Memory B cell (primary cell): ENCODE measurements around the gene ST6GALNAC1.

Experiments used
- ATAC-seq: fragments of 150-1000 bp; cut with Tn5 transposase; 2 replicates; pipeline ENCODE4 v1.10.0; 2021; ENCODE audit warnings: low read depth, mild to moderate bottlenecking, moderate library complexity
- DNase-seq, 2 donors: peaks; one replicate each; pipeline ENCODE4 v3.0.0; 2022; ENCODE audit warnings: low spot score in 2 of 2
- H3K27ac Mint-ChIP-seq: one replicate; pipeline ENCODE4 v1.8.0; 2022; ENCODE audit warnings: mild to moderate bottlenecking, moderate library complexity, mixed read lengths
- H3K27me3 Mint-ChIP-seq: one replicate; pipeline ENCODE4 v1.8.0; 2022; ENCODE audit warnings: mixed read lengths
- H3K36me3 Mint-ChIP-seq: one replicate; pipeline ENCODE4 v1.8.0; 2022; ENCODE audit warnings: mild to moderate bottlenecking, mixed read lengths
- H3K4me1 Mint-ChIP-seq: one replicate; pipeline ENCODE4 v1.8.0; 2022; ENCODE audit warnings: mixed read lengths
- H3K4me3 Mint-ChIP-seq: one replicate; pipeline ENCODE4 v1.8.0; 2022; ENCODE audit warnings: mild to moderate bottlenecking, moderate library complexity, mixed read lengths
- H3K9me3 Mint-ChIP-seq: one replicate; pipeline ENCODE4 v1.8.0; 2022; ENCODE audit warnings: mixed read lengths

ST6GALNAC1 gene

GRCh38 chr17:76581515-76581914, 62.0 kb downstream of the ST6GALNAC1 start:
- H3K27me3 Mint-ChIP-seq = no peaks in the 10 kb centered on the region
- peaks cover 2% of the 10 kb centered on the region for H3K4me1 Mint-ChIP-seq
- H3K27ac Mint-ChIP-seq = no peak overlapping the region
- ATAC-seq = no peak
- H3K36me3 Mint-ChIP-seq = no peaks in the 10 kb centered on the region
- DNase-seq = no peak
- H3K4me3 Mint-ChIP-seq = no peak overlapping the region
- H3K9me3 Mint-ChIP-seq = no peaks in the 10 kb centered on the region

GRCh38 chr17:76579281-76579680, 64.3 kb downstream of the ST6GALNAC1 start:
- no peak overlapping the region for H3K27ac Mint-ChIP-seq
- H3K9me3 Mint-ChIP-seq = no peaks in the 10 kb centered on the region
- ATAC-seq = no peak
- H3K36me3 Mint-ChIP-seq = no peaks in the 10 kb centered on the region
- peaks cover 2% of the 10 kb centered on the region for H3K27me3 Mint-ChIP-seq
- no peak for DNase-seq
- no peak overlapping the region for H3K4me3 Mint-ChIP-seq
- no peaks in the 10 kb centered on the region for H3K4me1 Mint-ChIP-seq

- DNase-seq (no peak), ATAC-seq (no peak)
- H3K27me3 Mint-ChIP-seq = peaks cover 5% of the 10 kb centered on the region
- H3K27ac Mint-ChIP-seq = no peak overlapping the region
- no peak overlapping the region for H3K4me3 Mint-ChIP-seq
- no peaks in the 10 kb centered on the region for H3K4me1 Mint-ChIP-seq
- no peaks in the 10 kb centered on the region for H3K36me3 Mint-ChIP-seq
- H3K9me3 Mint-ChIP-seq = no peaks in the 10 kb centered on the region
These were observed 65.2 kb downstream of the ST6GALNAC1 start for GRCh38 chr17:76578376-76578775.

- H3K4me3 Mint-ChIP-seq = no peak overlapping the region
- H3K27me3 Mint-ChIP-seq = peaks cover 5% of the 10 kb centered on the region
- H3K4me1 Mint-ChIP-seq = no peaks in the 10 kb centered on the region
- DNase-seq (no peak), ATAC-seq (no peak)
- no peaks in the 10 kb centered on the region for H3K36me3 Mint-ChIP-seq
- H3K9me3 Mint-ChIP-seq = no peaks in the 10 kb centered on the region
- no peak overlapping the region for H3K27ac Mint-ChIP-seq
These were observed 65.7 kb downstream of the ST6GALNAC1 start for GRCh38 chr17:76577876-76578275.

GRCh38 chr17:76576189-76576588, 67.4 kb downstream of the ST6GALNAC1 start:
- Mint-ChIP-seq H3K36me3 (no peaks in the 10 kb centered on the region), H3K4me3 (no peak overlapping the region), H3K9me3 (no peaks in the 10 kb centered on the region), H3K27me3 (peaks cover 5% of the 10 kb centered on the region), H3K4me1 (peaks cover 2% of the 10 kb centered on the region), H3K27ac (no peak overlapping the region)
- no peak for ATAC-seq
- DNase-seq = no peak

GRCh38 chr17:76575570-76575969, 68.0 kb downstream of the ST6GALNAC1 start:
- ATAC-seq (no peak), DNase-seq (no peak)
- Mint-ChIP-seq H3K27me3 (peaks cover 5% of the 10 kb centered on the region), H3K4me3 (no peak overlapping the region), H3K4me1 (peaks cover 2% of the 10 kb centered on the region), H3K27ac (no peak overlapping the region), H3K36me3 (no peaks in the 10 kb centered on the region), H3K9me3 (no peaks in the 10 kb centered on the region)
